NCI-H2196 treated with DMSO at 0.1 percent for 48 hours (cell line): ENCODE data around the gene ARHGAP24.

Experiments
- DNase-seq: peaks from one replicate; lab custom pipeline; 2025; ENCODE audit not compliant: unreplicated experiment; lab: John Stamatoyannopoulos, UW

Gene ARHGAP24

DNA sequence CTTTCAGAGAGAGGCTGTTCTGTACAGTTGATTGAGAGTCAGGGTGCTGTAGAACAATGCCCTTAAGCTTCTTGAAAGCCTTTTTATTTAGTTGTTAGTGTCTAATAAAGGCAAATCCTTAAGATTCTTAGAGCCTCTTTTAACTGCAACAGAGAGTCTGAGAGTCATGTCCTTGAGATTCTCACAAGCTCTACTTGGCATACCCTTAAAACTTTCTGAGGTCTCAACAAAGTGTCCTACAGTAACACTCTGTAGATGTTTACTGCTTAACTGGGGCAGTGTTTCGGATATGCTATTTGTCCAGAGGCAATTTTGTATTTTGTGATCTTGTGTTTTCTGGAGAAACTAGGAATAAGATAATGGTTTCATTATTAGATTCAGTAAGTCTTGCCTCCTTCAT lies 209.7 kb downstream of the ARHGAP24 start:
- DNase-seq = no peak

DNA sequence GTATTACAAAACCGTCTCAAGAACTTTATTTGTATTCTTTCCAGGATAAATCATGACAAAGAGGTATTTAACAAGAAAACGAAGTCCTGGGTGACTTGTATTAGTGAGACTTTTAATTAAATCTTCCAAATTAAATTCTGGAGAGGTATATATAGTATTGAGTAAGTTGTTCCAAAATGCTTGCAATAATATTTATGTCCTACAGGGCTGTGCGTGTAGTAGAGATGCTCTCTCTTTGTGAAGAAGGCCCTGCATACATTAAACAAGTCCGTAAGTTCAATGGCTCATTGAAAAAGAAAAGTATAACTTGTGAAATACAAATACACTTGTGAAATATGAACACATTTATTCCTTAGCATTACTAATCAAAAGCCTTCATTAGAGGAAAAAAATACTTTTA lies 211.4 kb downstream of the ARHGAP24 start:
- DNase-seq = no peak

DNA sequence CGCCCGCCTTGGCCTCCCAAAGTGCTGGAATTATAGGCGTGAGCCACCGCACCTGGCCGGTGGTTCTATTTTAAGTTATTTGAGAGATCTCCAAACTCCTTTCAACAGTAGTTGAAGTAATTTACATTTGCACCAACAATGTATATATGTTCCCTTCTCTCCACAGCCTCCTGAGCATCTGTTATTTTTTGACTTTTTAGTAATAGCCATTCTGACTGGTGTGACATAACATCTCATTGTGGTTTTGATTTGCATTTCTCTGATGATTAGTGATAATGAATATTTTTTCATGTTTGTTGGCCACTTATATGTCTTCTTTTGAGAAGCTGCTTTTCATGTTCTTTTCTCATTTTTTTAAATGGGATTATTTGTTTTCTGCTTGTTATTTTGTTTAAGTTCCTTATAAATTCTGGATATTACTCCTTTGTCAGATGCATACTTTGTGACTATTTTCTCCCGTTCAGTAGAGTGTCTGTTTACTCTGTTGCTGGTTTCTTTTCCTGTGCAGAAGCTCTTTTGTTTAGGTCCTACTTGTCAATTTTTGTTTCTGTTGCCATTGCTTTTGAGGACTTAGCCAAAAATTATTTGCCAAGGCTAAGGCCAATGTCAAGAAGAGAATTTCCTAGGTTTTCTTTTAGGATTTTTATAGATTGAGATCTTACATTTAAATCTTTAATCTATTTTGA lies 213.2 kb downstream of the ARHGAP24 start:
- DNase-seq = no peak

DNA sequence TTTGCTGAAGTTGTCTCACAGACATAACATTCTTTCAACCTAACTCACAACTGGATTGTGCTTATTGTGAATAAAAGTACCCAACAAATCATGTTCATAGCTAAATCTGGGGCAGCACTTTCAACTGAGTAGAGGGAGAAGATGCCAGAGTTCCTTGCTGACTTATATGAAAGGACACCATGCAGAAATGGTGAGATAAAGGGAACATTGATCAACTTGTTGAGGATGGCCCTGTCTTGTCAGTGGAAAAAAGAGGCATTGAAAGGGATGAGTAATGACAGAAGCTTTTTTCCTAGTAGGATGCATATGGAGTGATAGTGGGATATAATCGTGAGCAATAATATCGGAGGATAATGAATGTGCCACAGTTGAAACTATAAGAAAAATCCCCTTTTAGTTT lies 221.7 kb downstream of the ARHGAP24 start:
- no peak for DNase-seq

DNA sequence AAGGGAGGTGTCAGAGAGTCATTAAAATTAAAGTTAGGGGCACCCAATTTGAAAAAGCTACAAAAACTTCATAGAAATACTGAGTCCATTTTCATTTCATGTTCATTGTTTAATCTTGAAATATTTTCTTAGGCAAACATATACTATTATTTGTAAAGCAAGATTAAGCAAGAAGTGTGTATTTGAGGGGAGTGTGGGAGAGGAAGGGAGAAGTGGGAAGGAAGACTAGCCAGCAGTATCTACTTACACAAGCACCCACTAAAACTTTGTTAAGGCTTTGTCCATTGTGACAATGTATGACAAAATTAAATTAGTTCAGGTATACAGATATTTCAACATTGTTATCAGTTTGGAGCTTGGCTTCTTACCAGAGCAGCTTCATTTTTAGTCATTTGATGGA lies 222.9 kb downstream of the ARHGAP24 start:
- DNase-seq = no peak

DNA sequence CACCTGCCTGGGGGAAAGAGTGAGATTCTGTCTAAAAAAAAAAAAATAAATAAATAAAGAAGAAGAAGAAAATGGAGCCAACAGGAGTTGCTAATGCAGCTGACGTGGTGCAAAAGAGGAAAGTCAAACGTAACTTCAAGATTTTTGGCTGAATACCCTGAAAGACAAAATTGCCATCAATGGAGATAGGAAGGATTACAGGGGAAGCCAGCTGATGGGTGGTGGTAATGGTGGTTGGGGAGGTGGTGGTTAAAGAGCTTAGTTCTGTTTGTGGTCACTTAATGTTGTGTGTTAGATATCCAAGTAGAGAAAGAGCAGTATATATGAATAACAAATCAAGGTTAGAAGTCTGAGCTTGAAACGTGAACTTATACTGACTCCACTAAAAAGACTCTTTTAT lies 225.4 kb downstream of the ARHGAP24 start:
- no peak for DNase-seq

DNA sequence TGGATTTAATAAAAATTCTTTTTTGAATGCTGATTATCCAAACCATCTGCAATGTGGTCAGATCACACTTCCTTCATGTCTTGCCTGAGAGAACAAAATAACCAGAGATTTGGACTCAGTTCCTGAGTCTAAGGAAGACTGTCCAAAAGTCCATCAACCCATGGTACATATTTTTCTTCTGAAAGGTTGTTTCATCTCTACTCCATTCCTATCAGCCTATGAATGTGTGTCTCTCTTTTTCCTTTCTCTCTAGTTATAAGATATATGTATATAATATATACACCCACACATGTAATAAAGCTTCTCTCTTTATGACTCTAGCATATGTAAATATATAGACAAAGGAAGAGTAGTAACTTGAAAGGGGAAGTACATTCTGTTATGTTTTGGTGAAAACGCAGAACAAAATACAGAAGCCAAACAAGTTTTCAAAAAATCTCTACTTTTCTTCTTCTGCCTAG lies 226.9 kb downstream of the ARHGAP24 start:
- DNase-seq = no peak

DNA sequence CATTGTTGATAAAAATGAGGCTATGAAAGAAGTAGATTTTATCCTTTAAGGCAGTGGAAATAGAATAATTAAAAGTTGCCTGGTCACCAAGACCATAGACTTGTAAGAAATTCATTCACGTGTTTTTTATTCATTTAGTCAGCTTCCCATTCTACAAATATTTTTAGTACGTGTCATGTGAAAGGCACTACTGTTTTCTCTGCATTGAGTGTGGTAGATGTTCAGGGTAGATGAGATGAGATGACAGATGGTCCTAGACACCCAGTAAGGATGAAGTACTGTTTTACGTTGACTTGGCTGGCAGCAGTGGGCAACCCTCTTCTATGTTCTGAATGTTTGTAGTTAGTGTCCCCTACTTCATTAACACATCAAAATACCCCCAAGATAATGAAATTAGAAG lies 228.1 kb downstream of the ARHGAP24 start:
- no peak for DNase-seq

DNA sequence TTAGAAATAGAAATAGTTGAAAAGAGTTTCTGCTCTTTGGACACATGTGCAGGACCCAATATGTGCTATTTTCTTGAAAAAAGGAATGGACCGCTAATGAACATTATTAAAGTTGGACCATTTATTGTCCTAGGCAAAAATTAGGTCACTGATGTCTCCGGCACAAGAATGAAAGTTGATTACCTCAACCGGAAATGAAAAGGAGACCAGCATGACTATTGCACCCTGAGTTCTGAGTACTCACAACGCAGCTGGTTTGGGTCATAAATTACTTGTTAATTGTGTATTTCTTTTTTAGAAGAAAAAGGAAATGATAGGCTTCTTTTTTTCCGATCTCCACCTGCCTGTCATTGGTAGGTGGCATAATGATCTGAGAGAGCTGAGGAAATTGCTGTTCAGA lies 232.7 kb downstream of the ARHGAP24 start:
- DNase-seq = no peak

DNA sequence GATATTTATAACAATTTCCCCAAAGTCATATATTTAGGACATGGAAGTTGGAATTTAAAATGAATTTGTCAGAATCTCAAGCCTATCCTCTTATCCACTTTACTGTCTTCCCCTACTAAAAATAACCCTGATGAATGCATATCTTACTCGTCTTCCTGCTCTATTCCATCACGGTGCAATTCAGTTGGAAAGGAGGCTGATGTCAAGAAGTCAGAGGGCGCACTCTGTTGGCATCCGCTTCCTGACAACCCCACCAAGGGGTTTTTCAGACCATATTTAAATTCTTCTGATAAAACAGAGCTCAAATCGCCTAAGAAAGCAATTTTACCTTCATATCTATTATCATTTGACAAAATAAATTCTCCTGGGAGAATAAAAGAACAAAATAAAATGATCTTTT lies 233.5 kb downstream of the ARHGAP24 start:
- DNase-seq = no peak

DNA sequence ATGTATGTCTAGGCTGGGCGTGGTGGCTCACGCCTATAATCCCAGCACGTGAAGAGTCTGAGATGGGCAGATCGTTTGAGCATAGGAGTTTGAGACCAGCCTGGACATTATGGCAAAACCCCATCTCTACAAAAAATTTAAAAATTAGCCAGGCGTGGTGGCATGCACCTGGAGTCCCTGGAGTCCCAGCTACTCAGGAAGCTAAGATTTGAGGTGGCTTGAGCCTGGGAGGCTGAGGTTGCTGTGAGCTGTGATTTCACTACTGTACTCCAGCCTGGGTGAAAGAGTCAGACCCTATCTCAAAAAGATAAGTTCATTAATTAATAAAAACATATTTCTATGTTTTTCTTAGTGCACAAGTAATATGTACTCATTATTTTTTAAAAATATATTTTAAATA lies 238.1 kb downstream of the ARHGAP24 start:
- DNase-seq = no peak

DNA sequence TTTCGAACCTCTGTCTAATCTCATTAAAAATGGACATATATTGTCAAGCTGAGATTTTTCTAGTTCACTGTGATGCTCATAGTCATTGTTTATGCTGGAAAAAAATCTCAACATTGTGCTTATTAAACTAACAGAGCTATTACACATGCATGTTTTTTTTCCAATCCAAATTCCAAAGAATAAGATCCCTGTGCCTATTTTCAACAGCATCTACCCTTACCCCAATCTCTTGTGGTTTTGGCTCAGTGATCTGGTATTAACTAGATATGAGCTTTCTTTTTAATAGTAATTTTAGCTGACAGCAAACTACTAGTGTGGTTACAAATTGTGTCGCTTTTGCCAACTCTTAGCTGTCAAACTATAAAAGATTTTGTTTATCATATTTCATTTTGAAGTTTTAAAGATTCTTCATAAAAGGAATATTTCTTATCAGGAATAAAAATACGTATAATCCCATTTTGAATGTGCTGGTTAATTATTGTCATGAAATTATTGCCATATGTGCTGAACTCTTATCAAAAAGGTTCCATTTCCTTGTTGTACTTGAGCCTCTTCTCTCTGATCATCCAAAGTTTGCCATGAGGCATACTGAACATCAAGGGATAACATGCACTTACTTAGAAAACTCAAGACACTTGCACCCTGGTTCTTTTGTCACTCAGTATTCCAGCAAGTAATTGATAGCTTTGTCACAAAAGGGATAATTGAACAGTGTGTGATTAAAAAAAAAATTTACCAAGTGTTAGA lies 241.2 kb downstream of the ARHGAP24 start:
- no peak for DNase-seq

DNA sequence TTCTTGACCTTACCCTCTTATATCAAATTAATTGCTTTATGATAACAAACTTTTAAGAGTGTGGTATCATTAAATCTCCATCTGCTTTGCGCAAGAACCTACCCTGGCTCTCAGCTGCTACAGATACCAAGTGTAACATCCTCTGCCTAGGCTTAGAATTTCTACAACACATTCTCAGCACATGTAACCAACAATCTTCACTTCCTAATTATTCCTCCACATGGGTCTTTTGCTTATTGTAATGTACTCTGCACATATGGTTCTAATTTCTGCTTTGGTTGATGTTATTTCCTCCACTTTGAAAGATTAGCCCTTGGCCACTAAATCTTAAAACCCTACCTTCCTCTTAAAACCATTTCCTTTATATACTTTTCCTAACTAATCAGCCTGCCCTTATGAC lies 242.4 kb downstream of the ARHGAP24 start:
- no peak for DNase-seq

DNA sequence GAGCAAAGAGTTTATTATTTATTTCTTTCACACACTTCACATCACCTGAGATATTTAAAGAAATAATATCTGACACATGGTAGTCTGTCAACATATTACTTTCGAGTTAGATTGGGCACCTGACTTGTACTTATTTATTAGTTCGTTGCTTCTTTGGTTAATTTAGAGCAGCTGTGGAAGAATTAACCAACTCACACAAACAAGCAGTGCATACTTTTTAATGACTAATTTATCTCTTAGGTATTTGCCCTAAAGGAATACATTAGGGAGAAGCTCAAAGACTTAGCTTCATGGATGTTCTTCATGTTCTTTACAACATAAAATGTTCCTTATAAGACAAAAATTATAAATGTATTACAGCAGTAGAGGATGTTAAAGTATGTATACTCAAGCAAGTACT lies 242.9 kb downstream of the ARHGAP24 start:
- DNase-seq = no peak

DNA sequence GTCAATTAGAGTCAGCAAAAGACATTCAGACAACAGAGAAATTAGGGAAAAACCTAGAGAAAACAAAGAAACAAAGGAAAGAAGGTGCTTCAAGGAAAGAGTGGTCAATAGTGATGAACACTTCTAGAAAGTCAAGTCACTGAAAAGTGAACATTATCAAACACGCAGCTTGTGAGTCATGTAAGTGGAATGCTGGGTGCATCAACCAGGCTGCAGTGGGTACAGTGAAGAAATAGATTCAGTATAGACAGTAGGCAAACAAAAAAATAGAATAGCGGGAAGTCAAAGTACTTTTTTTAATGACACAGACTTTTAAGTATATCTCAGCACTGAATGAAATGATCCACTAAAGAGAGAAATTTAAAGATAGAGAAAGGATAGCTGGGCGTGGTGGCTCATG lies 245.8 kb downstream of the ARHGAP24 start:
- DNase-seq = no peak

DNA sequence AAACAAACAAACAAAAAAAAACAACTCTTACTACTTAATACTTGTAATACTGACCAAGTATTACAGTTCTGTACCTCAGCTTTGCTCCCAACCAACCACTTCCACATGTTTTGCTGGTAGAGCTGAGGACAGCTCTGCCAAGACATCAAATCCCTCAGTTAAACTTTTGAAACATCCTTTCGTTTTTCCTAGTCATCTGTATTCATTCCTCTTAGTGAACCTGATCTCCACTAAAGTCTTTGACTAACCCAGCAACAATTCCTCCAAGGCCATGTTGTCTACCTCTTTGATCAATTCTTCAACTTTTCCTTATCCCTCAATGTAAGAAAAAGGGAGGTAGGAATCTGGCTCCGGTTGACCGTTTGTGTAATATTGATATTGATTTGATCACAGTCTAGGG lies 247.5 kb downstream of the ARHGAP24 start:
- no peak for DNase-seq

DNA sequence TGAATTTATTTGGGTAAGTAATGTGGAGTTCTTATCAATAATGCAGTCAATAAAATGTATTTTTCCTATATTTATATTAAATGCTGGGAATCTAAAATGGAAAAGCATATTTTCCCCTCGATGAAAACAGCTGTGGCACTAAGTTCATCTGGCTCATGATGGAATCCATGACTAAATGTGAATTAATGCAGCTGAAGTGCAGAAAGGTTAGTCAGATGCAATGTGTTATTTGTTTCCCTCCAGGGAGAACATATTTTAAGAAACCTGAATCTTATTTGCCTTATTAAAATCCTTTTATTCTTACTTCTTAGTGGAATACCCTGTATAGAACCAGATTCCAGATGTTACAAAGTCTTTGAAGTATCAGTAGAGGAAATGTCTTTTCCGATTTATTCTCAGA lies 247.9 kb downstream of the ARHGAP24 start:
- no peak for DNase-seq

DNA sequence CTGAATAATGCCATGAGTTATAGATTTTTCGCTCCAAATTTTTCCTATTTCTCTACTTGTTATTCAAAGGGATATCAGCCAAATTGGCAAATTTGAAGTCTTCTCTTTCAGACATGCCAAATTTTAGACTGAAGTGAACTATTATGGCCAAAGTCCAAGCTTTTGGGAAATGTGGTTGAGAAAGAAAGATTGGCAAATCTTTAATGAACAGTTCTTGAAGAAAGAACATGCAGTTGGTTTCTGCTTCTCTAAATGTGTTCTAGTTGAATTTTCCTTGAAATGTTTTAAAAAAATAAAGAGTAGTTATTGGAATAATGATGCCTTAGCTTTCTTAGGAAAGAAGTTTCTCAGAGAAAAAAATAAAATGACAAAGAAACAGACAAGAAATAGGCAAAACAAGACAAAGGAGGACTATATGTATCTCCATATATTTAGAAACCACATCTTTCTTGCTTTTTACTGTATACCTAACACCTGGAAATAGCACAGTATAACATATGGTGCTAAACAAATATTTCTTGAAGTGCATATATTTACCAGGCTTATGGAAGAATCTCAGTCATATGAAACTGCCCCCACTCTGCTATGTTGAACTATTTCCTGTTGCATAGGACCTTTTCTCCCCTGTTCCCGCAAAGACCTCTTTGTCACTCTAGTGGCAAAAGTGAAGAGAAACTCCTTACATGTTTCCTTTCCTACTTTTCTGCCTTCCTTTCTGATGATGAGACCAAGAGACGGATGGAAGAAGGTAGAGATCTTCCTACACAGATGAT lies 250.0 kb downstream of the ARHGAP24 start:
- DNase-seq = no peak

DNA sequence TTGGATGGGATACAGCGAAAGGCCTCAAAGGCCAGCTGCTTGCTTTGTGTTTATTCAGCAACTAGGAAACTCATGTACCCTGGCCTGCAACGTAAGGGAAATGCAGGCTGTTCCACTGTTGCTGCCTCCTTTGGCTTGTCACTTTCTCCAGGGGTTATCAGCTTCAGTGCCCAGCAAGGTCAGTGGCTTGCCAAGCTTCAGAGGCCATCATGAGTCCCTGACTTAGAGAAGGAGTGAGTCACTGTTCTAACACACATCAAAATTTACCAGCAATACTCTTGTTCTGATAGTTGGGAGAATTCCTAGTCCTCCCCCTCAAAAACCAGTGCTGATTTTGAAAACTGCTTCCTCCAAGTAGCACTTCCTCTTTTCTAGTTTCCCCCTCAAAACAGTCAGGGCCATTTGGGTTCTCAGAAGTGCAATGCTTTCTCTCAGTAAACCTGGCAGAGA lies 250.8 kb downstream of the ARHGAP24 start:
- no peak for DNase-seq

DNA sequence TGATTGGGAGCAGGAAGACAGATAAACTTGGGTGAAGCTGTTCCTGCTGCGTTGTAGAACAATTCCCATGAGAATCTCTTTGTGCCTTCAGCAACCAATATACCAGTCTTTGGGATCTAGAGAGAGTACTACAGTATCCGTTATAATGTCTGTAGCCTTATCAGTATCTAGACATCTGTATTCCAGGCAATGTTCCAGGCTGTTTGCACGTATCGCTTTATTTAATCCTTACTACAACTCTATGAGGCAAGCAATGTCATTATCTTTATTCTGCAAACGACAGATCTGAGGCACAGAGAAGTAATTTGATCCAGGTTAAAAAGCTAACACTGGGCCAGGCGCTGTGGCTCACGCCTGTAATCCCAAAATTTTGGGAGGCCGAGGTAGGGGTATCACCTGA lies 251.6 kb downstream of the ARHGAP24 start:
- no peak for DNase-seq

DNA sequence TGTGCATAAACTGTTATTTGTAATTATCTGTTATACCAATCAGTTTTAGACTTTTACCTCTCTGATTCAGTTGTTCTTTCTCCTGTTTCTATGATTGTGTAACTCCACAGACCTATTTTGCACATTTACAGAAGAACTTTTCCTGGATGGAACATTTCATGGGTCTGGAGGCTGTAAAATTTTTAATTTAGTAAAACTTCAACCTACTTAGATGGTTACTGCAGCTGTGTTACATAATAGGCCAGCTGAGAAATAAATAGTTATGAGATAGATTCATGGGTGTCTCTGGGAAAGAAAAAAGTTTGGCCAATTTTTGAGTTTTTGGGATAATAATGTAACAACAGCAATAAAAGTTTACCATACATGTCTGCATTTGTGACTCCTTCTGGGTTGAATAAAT lies 253.5 kb downstream of the ARHGAP24 start:
- no peak for DNase-seq

DNA sequence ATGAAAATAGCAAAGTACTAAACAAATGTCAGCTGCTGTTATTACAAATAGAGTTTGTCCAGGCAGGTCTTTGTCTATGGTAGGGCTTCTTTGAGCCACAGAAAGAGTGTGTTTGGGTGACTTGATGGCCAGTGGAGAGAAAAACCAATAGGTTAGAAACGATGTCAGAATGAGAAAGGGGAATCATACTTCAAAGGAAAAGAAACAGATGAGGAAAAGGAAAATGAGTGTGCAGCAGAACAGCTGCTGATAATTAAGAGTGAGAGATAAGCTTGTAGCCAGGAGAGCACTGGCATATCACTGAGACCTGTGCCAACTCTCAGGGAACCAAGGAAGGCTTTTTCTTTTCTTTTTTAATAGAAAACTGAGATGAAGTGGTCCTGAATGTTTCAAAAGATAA lies 257.2 kb downstream of the ARHGAP24 start:
- peak; percentile 3 for DNase-seq
